Left ventricle myocardium superior (tissue), 1 donor: ENCODE results near the gene MGMT. TPM values are rescaled to one million over a fixed set of nuclear protein-coding genes. Genes with fewer than 3 reads are reported as not detected.

Experiments
- ATAC-seq: fragments of 200-7000 bp; cut with Tn5 transposase; one replicate; pipeline ENCODE4 v1.9.1; 2020; ENCODE audit warnings: mild to moderate bottlenecking, moderate library complexity
- DNase-seq: peaks from one replicate; pipeline ENCODE4 v3.0.0-alpha.2; 2020
- intact Hi-C: fragments of 100-400 bp; cut with micrococcal nuclease; formaldehyde crosslinking; loops from one replicate; pipeline ENCODE4 v1.11.0; 2022
- total RNA-seq: library from RNA; stranded (reverse); fragmentation: NEBNext Ultra II Directional; extraction: Animal tissue kit (Norgen Biotek cat#: 25700); gene quantifications from one replicate; pipeline ENCODE4 v1.2.1, GENCODE V29; 2021
- donor health status: DM: no; HTN: yes; CAD: no; lungs with severe emphysema.

Gene MGMT
- total RNA-seq, 1 donor from 2014 or later, result 16.7 TPM

DNA sequence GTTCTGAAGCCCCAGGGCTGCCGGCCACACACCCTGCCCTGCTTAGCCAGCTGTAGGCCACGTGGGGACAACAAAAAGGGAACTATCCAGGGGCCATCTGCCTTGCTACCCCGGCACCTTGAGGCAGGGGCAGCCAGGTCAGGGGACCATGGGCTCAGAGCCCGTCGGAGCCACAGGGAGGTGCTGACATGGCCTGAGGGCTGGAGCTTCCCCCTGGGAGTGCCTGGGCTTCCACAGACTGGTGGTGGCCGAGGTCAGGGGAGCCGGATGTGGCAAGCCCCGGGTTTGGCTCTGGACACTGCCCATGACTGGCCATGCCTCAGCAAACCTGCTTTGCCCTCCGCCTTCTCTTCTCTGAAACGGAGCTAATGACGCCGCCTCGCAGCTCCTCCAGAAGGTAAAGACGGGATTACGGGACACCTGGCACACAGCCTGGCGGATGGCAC is 318.5 kb downstream of the MGMT start:
- intact Hi-C loops, result no loop called here
- ATAC-seq (no peak), DNase-seq (no peak)

DNA sequence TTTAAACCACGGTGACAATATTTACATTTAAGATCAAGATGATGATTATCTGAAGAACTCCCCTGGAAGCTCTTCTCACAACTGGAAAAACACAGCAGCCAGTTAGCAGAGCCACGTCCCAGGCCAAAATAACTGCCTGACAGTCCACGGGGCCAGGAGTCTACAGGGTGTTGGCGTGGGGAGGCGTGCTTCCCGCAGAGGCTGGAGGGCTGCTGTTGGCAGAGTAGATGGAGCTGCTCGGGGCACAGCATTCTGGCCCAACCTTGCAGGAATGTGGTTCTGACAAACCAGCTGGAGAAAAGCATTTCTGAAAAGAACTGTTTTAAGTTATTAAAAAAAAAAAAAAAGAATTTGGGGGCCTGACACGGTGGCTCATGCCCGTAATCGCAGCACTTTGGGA is 319.2 kb downstream of the MGMT start:
- intact Hi-C loops, result no loop called here
- ATAC-seq (no peak), DNase-seq (no peak)

DNA sequence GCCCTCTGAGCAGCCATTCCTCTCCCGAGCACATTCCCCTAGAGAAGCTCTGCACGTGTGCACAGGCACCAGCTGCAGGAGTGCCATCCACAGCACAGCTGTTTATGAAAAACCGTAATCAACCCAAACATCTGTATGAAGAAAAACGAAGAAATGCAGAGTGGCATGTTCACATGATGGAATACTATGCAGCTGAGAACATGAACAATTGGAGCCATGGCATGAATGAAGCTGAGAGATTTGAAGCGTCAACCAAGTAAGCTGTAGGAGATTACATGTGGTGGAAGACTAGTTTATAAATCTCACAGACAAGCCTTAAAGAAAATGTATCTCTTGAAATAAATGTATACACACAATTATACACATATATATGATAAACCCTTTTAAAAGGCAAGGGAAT is 320.5 kb downstream of the MGMT start:
- intact Hi-C loops, result no loop called here
- ATAC-seq (no peak), DNase-seq (no peak)

DNA sequence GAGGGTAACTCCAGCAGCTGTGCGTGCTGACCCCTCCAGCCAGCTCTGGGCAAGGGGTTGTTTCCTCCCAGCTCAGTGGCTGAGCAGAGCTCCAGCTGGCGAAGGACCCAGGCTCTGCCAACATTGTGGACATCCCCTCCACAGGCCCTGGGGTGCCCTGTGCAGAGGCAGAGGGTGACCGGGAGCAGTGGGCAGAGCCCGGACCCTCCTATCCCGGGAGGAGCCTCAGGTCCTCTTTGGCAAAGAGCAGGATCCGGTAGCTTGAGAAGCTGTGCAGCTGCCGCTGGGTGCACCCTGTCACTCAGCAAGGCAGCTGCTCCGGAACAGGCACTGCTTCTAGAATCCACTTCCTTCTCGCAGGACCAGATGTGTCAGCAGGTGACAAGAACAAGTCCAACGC is 321.2 kb downstream of the MGMT start:
- intact Hi-C loops, result no loop called here
- DNase-seq, result no peak
- no peak for ATAC-seq

DNA sequence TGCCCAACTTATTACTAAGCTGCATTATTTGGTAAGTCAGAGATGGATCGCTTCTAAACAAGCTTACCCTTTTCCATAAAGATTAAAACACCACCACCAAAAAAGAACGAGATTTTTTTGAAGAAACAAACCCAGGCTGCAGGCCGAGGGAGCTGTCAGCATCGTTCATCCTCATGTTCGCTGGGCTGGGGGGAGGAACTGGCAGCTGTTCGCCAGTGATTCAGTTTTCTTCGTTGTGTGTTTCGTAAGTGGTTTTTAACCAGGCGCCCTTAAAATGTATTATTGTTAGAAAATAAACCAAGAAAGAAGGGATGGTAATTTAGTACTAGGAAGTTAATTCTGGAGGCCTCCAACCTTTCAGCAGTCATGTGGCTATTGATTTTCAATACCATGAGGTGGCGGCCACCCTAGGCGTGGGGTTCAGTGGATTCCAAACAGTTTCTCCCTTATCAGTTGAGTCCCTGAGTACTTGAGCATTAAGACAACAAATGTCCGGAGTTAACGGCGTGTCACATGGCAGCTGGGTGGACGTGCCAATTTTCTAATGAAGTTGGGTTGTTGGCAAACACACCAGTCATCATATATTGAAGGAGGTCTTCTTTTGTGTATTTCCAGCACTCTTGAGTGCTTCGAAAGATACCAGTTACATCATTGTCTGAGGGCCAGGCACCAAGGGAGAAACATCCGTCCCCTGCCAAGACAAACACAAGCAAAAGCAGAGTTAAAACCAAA is 323.8 kb downstream of the MGMT start:
- intact Hi-C loops, result no loop called here
- ATAC-seq, result no peak
- no peak for DNase-seq

DNA sequence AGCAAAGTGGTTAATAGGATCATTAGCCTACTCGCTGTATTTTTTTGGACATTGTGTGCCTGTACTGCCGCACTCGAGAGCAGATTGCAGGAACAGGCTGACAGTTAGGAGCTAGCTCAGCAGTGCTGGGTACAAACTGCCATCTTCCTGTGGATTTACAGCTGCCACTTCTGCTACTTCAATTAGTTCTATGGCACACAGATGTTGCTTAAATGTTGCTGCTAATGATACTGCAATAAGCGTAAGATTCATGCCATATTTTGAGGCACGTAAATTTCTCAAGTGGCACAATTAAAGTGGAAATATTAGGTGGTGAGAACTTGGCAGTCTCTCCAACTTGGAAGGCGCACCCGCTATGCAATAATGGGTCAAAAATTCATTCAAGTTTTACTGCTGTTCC is 325.1 kb downstream of the MGMT start:
- DNase-seq (no peak), ATAC-seq (no peak)
- intact Hi-C loops, result no loop called here

DNA sequence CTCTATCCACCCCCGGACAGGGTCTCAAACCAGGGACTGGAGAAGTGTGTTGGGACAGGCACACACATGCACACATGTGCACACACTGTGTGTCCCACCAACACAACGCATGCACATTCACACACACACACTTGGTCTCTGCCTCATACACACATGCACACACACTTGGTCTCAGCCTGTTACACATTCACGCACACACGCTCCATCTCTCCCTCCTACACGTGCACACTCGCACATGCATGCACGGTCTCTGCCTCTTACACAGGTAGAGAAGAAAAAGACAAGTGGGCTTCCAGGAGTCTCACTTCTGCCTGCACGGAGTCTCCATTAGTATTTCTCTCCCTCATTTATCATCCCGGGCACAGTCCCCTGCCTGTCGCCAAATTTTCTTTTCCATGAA is 325.8 kb downstream of the MGMT start:
- ATAC-seq (no peak), DNase-seq (no peak)
- intact Hi-C loops, result no loop called here

DNA sequence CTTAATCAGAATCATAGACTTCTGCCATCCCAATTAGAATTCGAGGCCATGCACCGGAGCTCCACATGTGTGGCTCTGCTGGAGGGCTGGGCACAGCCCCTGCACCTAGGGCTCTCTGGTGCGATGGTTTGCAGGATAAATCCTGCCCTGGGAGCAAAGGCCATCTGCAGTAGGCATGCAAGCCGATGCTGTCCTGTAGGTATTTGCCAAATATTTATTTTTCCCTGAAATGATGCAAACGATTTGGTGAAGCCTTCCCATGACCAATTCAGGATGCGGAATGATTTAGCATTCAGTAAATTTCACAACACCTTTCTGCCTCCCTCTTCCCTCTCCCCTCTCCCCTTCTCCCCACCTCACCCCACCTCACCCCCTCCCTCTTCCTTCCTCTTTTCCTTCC is 326.4 kb downstream of the MGMT start:
- DNase-seq, result no peak
- no peak for ATAC-seq
- intact Hi-C loops, result no loop called here

DNA sequence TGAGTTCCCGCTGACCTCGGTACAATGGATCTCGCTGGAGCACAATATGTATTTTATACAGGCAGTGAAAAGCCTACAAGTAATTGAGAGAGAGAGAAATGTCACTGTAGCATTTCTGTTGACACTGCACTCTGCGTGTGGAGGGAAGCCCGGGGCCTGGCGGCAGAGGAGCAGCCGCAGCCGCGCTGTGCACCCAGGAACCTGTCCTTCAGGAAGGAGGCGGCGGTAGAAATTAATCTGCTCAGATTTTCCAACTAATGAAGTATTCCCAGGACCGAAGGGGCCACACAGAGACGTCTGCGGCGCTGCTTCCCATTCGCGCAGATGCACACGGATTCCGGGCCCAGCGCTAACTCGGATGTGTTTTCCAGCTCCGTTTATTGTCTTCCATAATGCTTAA is 327.0 kb downstream of the MGMT start:
- ATAC-seq (no peak), DNase-seq (no peak)

DNA sequence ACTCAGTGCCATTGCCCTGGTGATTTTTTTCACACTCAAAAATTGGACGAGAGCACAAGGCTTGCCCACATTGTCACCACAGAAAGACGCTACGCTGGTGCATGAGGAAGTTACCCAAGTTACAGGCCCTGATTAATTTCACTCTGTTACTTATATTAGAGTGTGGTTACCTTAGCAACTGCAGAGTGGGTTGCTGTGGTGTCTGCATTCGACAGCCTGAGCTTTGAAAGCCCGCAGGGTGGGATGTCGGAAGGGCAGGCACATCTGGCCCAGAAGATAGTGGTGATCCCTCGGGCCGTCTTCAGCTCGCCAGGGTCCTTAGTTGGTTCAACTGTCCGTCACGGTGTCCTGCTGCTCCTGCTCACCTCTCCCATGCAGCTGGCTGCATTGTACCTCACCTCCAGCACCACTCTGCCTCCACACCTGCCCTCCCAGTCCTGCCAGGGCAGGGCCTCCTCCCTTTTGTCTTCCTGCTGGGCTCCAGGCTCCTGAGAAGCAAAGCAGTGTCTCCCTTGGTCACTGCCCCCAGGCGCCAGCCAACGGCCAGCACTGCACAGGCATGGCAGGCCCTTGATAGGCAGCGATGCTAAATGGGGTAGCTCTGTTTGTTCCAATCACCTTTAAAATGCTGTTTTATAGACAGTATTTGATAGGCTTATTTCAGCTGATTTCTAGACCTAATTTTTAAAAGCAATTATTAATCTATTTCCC is 329.8 kb downstream of the MGMT start:
- intact Hi-C loops, result no loop called here
- no peak for ATAC-seq
- no peak for DNase-seq

More for the DNA sequence above, 327.0 kb downstream of the MGMT start:
- intact Hi-C loops, result no loop called here

DNA sequence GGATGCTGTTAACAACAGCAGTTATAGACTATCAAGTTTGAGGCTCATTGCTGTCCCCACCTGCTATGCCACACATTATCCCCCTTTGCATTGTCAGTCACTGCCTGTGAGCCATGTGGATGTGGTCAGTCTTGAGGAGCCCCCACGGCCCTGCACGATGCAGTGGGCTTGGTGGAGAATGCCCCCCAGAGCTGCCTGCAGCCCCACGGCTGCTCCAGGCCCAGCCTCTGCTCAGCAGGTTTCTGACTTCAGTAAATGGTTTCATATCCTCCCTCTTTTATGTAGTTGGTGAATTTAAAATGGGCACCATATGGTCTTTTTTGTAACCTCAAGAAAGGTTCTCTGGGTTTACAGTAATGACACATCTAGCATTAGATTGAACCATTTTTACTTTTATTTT is 332.9 kb downstream of the MGMT start:
- intact Hi-C loops, result no loop called here
- ATAC-seq (no peak), DNase-seq (no peak)

DNA sequence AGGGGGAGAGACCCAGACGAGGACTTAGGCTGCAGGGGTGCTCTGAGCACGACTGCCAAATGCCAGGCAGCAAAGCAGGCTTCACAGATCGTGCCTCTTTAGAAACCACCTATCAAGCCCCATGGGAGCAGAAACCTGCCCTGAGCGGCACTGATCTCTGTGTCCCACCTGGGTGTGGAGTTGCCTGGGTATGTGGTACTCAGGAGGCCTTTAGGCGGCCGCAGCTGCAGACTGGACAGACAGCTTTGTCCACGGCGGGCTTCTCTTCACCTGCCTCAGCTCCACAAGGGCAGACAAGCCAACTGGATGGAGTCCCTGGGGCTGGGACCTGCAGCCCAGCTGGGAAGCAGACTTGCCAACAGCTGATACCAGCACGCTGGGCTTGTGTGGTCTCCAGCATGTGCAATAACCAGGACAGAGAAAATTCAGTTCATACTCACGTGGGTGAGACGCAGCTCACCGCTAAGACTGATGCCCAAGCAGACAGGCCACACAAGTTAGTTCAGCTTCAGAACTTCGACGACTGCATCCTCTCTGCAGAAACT is 333.8 kb downstream of the MGMT start:
- ATAC-seq, result no peak
- DNase-seq, result no peak
- intact Hi-C loops, result no loop called here

DNA sequence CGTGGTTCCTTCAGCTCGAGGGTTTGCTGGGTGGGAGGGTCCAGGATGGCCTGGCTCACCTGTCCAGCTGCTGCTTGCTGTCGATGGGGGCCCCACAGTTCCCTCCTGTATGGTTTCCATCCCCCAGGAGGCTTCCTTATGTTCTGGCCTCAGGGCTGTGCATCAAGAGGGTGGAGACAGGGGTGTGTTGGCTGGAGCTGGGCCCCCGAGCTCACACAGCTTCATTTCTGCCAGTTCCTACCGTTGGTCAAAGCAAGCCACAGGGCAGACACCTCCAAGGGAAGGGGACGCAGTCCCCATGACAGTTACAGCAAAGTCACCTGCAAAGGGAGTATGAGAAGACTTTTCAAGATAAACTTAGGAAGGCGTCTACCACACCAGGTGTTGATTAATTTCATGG is 340.2 kb downstream of the MGMT start:
- intact Hi-C loops, result no loop called here
- DNase-seq (no peak), ATAC-seq (no peak)

DNA sequence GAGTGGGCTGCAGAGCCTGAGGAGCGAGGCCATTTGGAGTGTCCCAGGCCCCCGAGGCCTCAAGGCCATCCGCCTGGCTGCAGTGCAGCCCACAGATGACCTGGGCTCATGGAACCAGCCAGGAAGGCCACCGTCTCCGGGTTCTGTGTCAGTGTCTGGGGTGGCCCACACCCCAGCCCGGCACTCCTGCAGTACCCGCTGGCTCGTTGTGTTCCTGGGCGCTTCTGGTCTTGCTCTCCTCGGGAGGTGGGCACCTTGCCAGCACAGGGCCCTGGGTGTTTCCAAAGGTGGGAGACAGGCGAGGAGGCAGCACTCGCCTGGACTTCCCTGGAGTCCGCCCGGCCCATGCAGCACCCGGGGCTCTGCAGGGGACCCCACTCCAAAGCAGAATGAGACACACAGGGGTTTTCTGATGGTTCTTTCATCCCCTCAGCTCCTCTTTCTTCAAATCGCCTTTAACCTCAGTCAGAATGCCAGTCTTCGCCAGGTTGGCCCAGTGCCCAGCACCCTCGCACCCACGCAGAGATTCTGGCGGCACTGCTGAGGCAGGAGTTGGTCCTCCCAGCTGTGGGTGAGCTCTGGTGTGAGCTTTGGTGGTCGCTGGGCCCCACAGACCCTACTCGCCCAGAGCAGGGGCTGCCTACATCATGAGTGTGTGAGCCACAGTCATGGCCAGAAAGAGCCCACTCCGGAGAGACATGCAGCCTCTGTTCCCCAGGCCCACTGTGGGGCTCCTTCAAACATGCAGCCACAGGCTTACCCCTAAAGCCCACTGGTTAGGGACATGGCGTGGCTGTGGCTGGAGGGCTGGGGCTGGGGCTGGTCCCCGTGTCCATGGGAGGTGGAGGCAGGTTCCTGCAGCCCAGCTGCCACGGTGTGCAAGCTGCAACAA is 341.3 kb downstream of the MGMT start:
- intact Hi-C loops, result no loop called here
- ATAC-seq, result no peak

DNA sequence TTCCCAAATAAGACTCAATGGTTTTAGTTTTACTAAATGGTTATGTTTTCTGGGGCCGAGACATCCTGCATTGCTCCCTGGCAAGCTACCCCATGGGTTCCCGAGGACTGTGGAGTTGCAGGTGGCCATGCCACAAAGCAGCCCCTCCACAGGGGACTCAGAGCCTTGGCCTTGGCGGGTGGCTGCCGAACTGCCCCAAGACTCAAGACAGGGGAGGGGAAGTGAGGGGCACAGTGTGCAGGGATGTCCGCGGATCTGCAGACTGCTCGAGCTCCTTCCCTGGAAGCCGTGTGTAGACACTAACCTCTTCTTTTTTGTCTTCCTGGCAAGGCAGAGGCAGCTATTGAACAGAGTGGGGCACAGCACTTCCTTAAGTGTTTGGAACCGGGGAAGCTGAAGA is 342.4 kb downstream of the MGMT start:
- no peak for ATAC-seq
- intact Hi-C loops, result no loop called here
- DNase-seq, result no peak

More for the DNA sequence above, 341.3 kb downstream of the MGMT start:
- DNase-seq, result no peak

DNA sequence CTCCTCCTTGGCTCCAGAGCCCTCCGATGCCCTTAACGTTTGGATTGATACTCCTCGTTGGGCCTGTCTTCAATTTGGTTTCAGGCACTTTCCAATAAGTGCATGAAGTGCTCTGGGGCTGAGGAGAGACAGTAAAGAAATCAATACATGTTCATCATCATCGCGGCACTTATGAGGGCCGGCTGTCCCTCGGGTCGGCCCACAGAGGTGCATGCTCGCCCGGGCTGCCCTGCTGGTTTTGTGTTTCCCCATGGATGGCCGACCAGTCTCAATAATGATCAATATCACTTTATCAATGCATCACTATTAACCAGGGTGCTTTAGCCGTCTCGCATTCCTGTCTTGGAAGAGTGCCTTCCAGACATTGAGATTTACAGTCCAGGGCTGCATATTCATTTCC is 342.8 kb downstream of the MGMT start:
- ATAC-seq, result no peak
- no peak for DNase-seq
- intact Hi-C loops, result no loop called here

DNA sequence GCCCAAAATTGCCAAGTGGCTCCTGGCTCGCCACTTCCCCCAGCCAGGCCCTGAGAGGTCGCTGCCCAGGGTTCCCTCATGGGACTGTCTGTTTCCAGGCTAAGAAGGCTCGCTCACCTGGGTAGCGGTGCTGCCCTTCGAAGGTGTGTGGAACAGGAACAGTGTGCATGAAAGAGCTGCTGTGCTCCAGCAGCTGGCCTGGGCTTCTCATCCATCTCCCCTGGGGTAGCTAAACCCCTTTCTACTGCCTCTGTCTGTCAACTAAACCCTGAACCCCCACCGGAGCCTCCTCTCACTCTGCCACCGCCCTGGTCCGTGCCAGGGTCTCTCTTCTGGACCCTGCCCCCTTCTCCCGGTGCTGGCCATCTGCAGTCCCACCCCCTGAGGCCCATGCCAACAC is 344.2 kb downstream of the MGMT start:
- intact Hi-C loops, result no loop called here
- ATAC-seq (no peak), DNase-seq (no peak)

DNA sequence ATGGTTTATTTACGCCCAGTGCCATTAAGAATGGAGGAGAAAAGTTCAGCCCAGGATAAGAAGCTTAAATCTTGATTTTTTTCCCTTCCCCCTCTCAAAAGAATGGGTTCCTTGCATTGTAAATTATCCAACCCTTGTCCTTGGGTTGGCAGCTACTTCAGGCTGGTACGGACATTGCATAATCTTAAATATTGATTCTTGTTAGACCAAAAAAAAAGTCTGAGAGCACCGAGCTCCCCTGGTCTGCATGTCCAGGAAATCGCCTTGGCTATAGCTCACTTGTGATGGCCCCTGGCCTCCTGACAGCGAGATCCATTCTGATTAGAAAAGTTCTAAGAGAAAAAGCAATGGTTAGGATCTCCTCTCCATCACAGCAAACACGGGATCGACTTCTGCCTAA is 345.4 kb downstream of the MGMT start:
- intact Hi-C loops, result no loop called here
- ATAC-seq, result no peak
- DNase-seq, result no peak

DNA sequence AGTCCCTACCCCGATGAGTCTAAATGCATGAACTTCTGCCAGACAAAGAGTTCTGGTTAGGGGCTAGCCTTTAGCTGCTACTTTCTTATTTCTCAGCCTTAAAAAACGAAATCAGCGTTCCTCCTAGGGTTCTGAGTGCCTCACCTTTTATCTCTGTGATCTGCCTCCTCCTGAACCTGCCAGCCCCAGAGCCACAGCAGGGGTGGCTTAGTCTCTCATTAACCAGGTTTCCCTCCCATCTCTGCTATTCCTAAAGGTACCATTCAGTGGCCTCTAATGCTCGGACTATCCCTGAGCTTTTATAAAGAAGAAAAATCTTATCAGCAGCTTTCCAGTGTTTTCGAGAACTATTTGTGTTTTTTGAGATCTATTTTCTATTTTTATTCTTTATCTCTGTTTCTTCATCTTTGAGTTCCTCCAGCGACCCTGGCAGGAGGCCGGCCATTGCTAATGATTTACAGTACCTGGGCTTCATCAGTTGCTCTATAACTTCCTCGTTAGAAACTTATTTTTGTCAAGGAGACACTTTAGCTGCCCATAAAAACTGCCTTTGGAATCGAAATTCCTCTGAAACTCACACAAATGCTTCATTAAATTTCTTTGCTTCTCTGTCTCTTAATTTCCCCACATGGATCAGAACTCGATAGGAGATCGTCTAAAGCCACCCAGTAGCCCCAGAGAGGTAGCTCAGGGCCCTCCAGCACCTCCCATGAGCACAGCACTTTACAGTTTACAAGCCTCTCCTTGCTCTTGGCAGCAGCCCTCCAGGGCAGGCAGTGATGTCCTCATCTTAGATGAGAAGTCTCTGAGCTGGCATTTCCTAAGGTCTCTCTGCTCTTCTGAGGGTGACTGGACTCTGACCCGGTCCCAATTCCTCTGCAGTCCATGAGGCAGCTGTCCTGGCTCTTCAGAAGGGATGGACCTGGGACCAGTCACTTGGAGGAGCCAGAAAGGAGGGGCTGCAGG is 347.9 kb downstream of the MGMT start:
- ATAC-seq, result no peak
- intact Hi-C loops, result no loop called here
- DNase-seq, result no peak
